IMR-90 (cell line): ENCODE measurements around the gene LIPI. TPM values are rescaled to one million over a fixed set of nuclear protein-coding genes. Genes with fewer than 3 reads are reported as not detected.

ENCODE experiments used
- ATAC-seq: fragments of 200-7000 bp; cut with Tn5 transposase; 2 replicates; pipeline ENCODE4 v1.9.1; 2020; ENCODE audit warnings: low read depth, mild to moderate bottlenecking, moderate library complexity
- BruUV-seq: library from RNA; stranded (reverse); fragments of 400-500 nt; replicated peaks from 2 replicates; lab custom pipeline; 2021; lab: Mats Ljungman, UMichigan
- CTCF ChIA-PET: fragments of 300-600 bp; formaldehyde crosslinking; extraction: SDS; loops from one replicate; lab custom pipeline; 2021; ENCODE audit warnings: antibody characterized with exemption; lab: Yijun Ruan, JAX
- POLR2A ChIA-PET: fragments of 300-600 bp; sonication (Branson Sonifier 250); formaldehyde crosslinking; loops from one replicate; lab custom pipeline; 2022; ENCODE audit warnings: antibody characterized with exemption; ENCODE audit not compliant: unreplicated experiment; lab: Charles Lee
- DNase-seq: peaks from one replicate; pipeline ENCODE4 v3.0.0; 2013
- H2AFZ ChIP-seq: replicated peaks from 2 replicates; pipeline ENCODE3; 2013; ENCODE audit warnings: low read length, mild to moderate bottlenecking; ENCODE audit not compliant: poor library complexity
- H2AK5ac ChIP-seq: 2 replicates; pipeline ENCODE4 v1.6.1; 2013; ENCODE audit warnings: low read depth, low read length, inconsistent platforms
- H2AK9ac ChIP-seq: replicated peaks from 2 replicates; pipeline ENCODE3; 2013; ENCODE audit warnings: mild to moderate bottlenecking, low read depth, low read length, moderate library complexity; ENCODE audit not compliant: poor library complexity
- H2BK120ac ChIP-seq: 2 replicates; pipeline ENCODE4 v1.6.1; 2013; ENCODE audit warnings: low read depth, low read length, inconsistent platforms
- H2BK15ac ChIP-seq: 3 replicates; pipeline ENCODE4 v1.6.1; 2013; ENCODE audit warnings: low read depth, low read length, inconsistent platforms
- H2BK20ac ChIP-seq: 2 replicates; pipeline ENCODE4 v1.6.1; 2013; ENCODE audit warnings: low read depth, mild to moderate bottlenecking, inconsistent platforms, low read length, moderate library complexity
- H2BK5ac ChIP-seq: 2 replicates; pipeline ENCODE4 v1.6.1; 2013; ENCODE audit warnings: mild to moderate bottlenecking, low read depth, low read length, inconsistent platforms; ENCODE audit not compliant: poor library complexity, severe bottlenecking
- H3K14ac ChIP-seq: replicated peaks from 2 replicates; pipeline ENCODE4 v1.6.1; 2013; ENCODE audit warnings: low read depth, low read length, inconsistent platforms
- H3K18ac ChIP-seq: 2 replicates; pipeline ENCODE4 v1.6.1; 2013; ENCODE audit warnings: low read depth, low read length, control low read depth
- H3K23ac ChIP-seq: 2 replicates; pipeline ENCODE4 v1.6.1; 2013; ENCODE audit warnings: low read depth, low read length, inconsistent platforms
- H3K27ac ChIP-seq: 2 replicates; pipeline ENCODE4 v1.5.1; 2013; ENCODE audit warnings: mild to moderate bottlenecking, control low read depth, low read length; ENCODE audit not compliant: insufficient read depth
- H3K27me3 ChIP-seq: 2 replicates; pipeline ENCODE4 v1.6.1; 2013; ENCODE audit warnings: low read length; ENCODE audit not compliant: control insufficient read depth, insufficient read depth
- H3K36me3 ChIP-seq: 2 replicates; pipeline ENCODE4 v1.6.1; 2013; ENCODE audit warnings: low read length, mixed read lengths; ENCODE audit not compliant: control insufficient read depth, insufficient read depth
- H3K4ac ChIP-seq: 2 replicates; pipeline ENCODE4 v1.6.1; 2013; ENCODE audit warnings: low read depth, low read length, inconsistent platforms
- H3K4me1 ChIP-seq: 2 replicates; pipeline ENCODE4 v1.6.1; 2013; ENCODE audit warnings: low read length, mixed read lengths; ENCODE audit not compliant: control insufficient read depth, insufficient read depth
- H3K4me2 ChIP-seq: 2 replicates; pipeline ENCODE4 v1.6.1; 2013; ENCODE audit warnings: low read depth, mild to moderate bottlenecking, control low read depth, low read length, moderate library complexity
- H3K4me3 ChIP-seq: 2 replicates; pipeline ENCODE4 v1.5.1; 2013; ENCODE audit warnings: low read depth, mild to moderate bottlenecking, control low read depth, low read length, moderate library complexity; ENCODE audit not compliant: insufficient read depth
- H3K56ac ChIP-seq: 2 replicates; pipeline ENCODE4 v1.6.1; 2013; ENCODE audit warnings: low read length, inconsistent platforms; ENCODE audit not compliant: insufficient read depth; ENCODE audit errors: extremely low read depth
- H3K79me1 ChIP-seq, 2 experiments: 2 replicates each; pipeline ENCODE4 v1.6.1; 2013; ENCODE audit warnings: low read length in 2 of 2, inconsistent platforms in 1 of 2, low read depth in 1 of 2
- H3K9ac ChIP-seq: 2 replicates; pipeline ENCODE4 v1.6.1; 2013; ENCODE audit warnings: low read depth, low read length, control low read depth
- H3K9me1 ChIP-seq: 2 replicates; pipeline ENCODE4 v1.6.1; 2013; ENCODE audit warnings: low read length, inconsistent platforms; ENCODE audit not compliant: insufficient read depth
- H3K9me3 ChIP-seq: 2 replicates; pipeline ENCODE4 v1.6.1; 2013; ENCODE audit warnings: low read length; ENCODE audit not compliant: control insufficient read depth, insufficient read depth
- H4K20me1 ChIP-seq: 2 replicates; pipeline ENCODE4 v1.6.1; 2013; ENCODE audit warnings: low read length, inconsistent platforms; ENCODE audit not compliant: insufficient read depth
- H4K5ac ChIP-seq: 2 replicates; pipeline ENCODE4 v1.6.1; 2013; ENCODE audit warnings: mild to moderate bottlenecking, low read depth, low read length, control low read depth
- H4K8ac ChIP-seq, 2 experiments: 2 replicates each; pipeline ENCODE4 v1.6.1; 2013; ENCODE audit warnings: low read depth in 2 of 2, low read length in 2 of 2, control low read depth in 1 of 2, inconsistent platforms in 1 of 2
- H4K91ac ChIP-seq: 2 replicates; pipeline ENCODE4 v1.6.1; 2013; ENCODE audit warnings: low read depth, low read length, inconsistent platforms; ENCODE audit not compliant: insufficient read depth
- BHLHE40 ChIP-seq: fragments of 150-350 bp; IDR thresholded peaks from 2 replicates; pipeline ENCODE4 v1.6.1; 2016; ENCODE audit warnings: mild to moderate bottlenecking, low read depth, low read length
- CEBPB ChIP-seq: IDR thresholded peaks from 2 replicates; pipeline ENCODE4 v1.6.1; 2012; ENCODE audit warnings: low read depth, low read length, improper control_type of control experiment
- CTCF ChIP-seq: conservative IDR thresholded peaks from 2 replicates; pipeline ENCODE4 v1.5.1; 2012; ENCODE audit warnings: mild to moderate bottlenecking, low read depth, low read length, improper control_type of control experiment
- MAFK ChIP-seq: IDR thresholded peaks from 2 replicates; pipeline ENCODE4 v1.6.1; 2012; ENCODE audit warnings: low read depth, low read length, improper control_type of control experiment
- MXI1 ChIP-seq: IDR thresholded peaks from 2 replicates; pipeline ENCODE4 v1.6.1; 2012; ENCODE audit warnings: low read depth, mild to moderate bottlenecking, low read length, moderate library complexity, borderline replicate concordance
- NFE2L2 ChIP-seq: fragments of 150-350 bp; IDR thresholded peaks from 2 replicates; pipeline ENCODE4 v1.6.1; 2016; ENCODE audit warnings: low read depth, mild to moderate bottlenecking, low read length
- POLR2A ChIP-seq: IDR thresholded peaks from 2 replicates; pipeline ENCODE4 v1.6.1; 2012; ENCODE audit warnings: mild to moderate bottlenecking, low read depth, low read length
- RAD21 ChIP-seq: IDR thresholded peaks from 2 replicates; pipeline ENCODE4 v1.6.1; 2012; ENCODE audit warnings: low read length, improper control_type of control experiment
- SMC3 ChIP-seq: fragments of 150-350 bp; IDR thresholded peaks from 2 replicates; pipeline ENCODE4 v1.6.1; 2016; ENCODE audit warnings: low read depth, mild to moderate bottlenecking, antibody characterized with exemption, low read length, moderate library complexity
- USF2 ChIP-seq: fragments of 150-350 bp; IDR thresholded peaks from 2 replicates; pipeline ENCODE4 v1.6.1; 2017; ENCODE audit warnings: mild to moderate bottlenecking, antibody characterized with exemption, low read length, low read depth
- WGBS, 2 experiments: methylation state at CpG; one replicate each; pipeline versions ENCODE4 v1.1.5 to v1.1.7; 2013; ENCODE audit warnings: missing lambda C conversion rate in 2 of 2; ENCODE audit not compliant: insufficient read length in 1 of 2; ENCODE audit errors: extremely low coverage in 2 of 2; 5-methylcytosine and 5-hydroxymethylcytosine counted together
- dilution Hi-C: fragments of 300-500 bp; cut with HindIII; formaldehyde crosslinking; loops from one replicate; pipeline ENCODE4 v1.14.3; 2018; ENCODE audit warnings: low sequenced_read_pairs; ENCODE audit not compliant: unreplicated experiment
- in situ Hi-C: fragments of 300-500 bp; cut with MboI; formaldehyde crosslinking; loops from 3 replicates; pipeline ENCODE4 v1.14.3; 2019; ENCODE audit warnings: low sequenced_read_pairs, inconsistent platforms, mixed read lengths
- intact Hi-C: fragments of 100-400 bp; cut with micrococcal nuclease; formaldehyde crosslinking; loops from 2 replicates; pipeline ENCODE4 v1.10.0; 2022
- polyA plus RNA-seq, 3 experiments: library from polyadenylated mRNA; depleted of rRNA; stranded (reverse); fragments of >200 nt; gene quantifications; 2 replicates each; pipeline ENCODE4 v1.2.3, GENCODE V29; 2012; ENCODE audit warnings: low replicate concordance in 1 of 3
- total RNA-seq: library from RNA; depleted of rRNA; stranded (reverse); fragments of >200 nt; gene quantifications from 2 replicates; pipeline ENCODE4 v1.2.3, GENCODE V29; 2012

The LIPI gene
- total and polyA plus RNA-seq, 2 of the 4 experiments (the other 2 are of a cell fraction): not detected

GRCh38 chr21:14092834-14093560 is 117.8 kb downstream of the LIPI start:
- Histone ChIP-seq H2AK5ac (no peak overlapping the region), H3K27me3 (no peaks in the 10 kb centered on the region), H3K56ac (no peak overlapping the region), H2BK15ac (no peak overlapping the region), H3K4ac (no peak overlapping the region), H3K36me3 (no peaks in the 10 kb centered on the region), H2BK120ac (no peak overlapping the region), H3K9me1 (no peaks in the 10 kb centered on the region), H3K4me3 (no peak overlapping the region), H3K23ac (no peak overlapping the region), H4K8ac (no peak overlapping the region), H3K9me3 (no peaks in the 10 kb centered on the region), H3K27ac (no peak overlapping the region), H3K4me2 (no peak overlapping the region), H2AFZ (no peak overlapping the region), H3K79me1 (no peaks in the 10 kb centered on the region), H3K4me1 (no peaks in the 10 kb centered on the region), H3K14ac (no peak overlapping the region), H3K9ac (no peak overlapping the region), H2AK9ac (no peak overlapping the region), H4K5ac (no peak overlapping the region), H2BK5ac (no peak overlapping the region), H2BK20ac (no peak overlapping the region), H4K20me1 (no peaks in the 10 kb centered on the region), H4K91ac (no peak overlapping the region), H3K18ac (no peak overlapping the region)
- BruUV-seq: no TSS peak
- TF ChIP-seq MAFK (no peak), USF2 (no peak), CEBPB (no peak), MXI1 (no peak), SMC3 (no peak), NFE2L2 (no peak), BHLHE40 (no peak), CTCF (no peak), RAD21 (no peak), POLR2A (no peak)
- WGBS, 2 experiments: no CpG with 5 or more reads among the region's 22 CpGs
- intact Hi-C loops (no loop called here), in situ Hi-C loops (no loop called here), dilution Hi-C loops (no loop called here)
- ChIA-PET POLR2A (no interaction called here), CTCF (no interaction called here)
- DNase-seq (no peak), ATAC-seq (no peak)
